AG09319 (cell line): ENCODE measurements around the gene GRIK1.

Experiments
- DNase-seq: peaks from one replicate; pipeline ENCODE4 v3.0.0-alpha.2; 2010; ENCODE audit warnings: low read depth; ENCODE audit errors: extremely low read depth
- TF ChIP-seq, protein P1 (sequence below): IDR thresholded peaks from 2 replicates; pipeline ENCODE4 v1.5.1; 2011; ENCODE audit warnings: low read depth, mild to moderate bottlenecking, inconsistent platforms, low read length, moderate library complexity

Gene GRIK1

DNA sequence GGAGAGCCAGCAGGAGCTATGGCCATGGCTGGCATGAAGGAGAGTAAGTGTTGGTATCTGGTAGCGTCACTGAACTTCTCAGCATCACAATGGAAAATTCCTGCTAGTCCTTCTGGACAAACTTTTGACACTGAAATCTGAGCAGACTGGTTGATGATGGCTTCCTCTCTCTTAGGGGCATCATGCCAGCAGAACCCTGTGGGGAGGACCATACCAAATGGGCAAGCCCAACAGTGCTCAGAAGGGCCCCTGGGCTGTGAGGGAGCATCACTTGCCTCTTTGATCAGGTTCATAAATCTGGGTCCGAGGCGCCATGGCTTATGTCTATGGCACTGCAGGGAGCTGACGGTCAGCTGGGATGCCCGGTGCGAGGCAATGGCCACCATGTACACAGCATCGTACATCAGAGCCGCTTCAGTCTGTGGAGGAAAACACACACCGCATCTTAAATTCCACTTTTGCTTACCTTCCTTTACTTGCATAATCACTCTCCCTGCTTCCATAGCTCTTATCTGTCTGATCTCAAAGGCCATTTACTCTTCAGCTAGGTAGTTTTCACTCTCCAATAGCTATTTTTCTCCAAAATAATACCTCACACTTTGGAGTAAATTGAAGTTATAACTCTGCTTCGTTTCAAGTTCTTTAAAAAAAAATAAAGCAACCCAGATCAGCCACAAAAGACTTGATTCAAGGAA lies 297.1 kb downstream of the GRIK1 start:
- TF ChIP-seq, protein P1, sequence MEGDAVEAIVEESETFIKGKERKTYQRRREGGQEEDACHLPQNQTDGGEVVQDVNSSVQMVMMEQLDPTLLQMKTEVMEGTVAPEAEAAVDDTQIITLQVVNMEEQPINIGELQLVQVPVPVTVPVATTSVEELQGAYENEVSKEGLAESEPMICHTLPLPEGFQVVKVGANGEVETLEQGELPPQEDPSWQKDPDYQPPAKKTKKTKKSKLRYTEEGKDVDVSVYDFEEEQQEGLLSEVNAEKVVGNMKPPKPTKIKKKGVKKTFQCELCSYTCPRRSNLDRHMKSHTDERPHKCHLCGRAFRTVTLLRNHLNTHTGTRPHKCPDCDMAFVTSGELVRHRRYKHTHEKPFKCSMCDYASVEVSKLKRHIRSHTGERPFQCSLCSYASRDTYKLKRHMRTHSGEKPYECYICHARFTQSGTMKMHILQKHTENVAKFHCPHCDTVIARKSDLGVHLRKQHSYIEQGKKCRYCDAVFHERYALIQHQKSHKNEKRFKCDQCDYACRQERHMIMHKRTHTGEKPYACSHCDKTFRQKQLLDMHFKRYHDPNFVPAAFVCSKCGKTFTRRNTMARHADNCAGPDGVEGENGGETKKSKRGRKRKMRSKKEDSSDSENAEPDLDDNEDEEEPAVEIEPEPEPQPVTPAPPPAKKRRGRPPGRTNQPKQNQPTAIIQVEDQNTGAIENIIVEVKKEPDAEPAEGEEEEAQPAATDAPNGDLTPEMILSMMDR = no peak
- DNase-seq = no peak

DNA sequence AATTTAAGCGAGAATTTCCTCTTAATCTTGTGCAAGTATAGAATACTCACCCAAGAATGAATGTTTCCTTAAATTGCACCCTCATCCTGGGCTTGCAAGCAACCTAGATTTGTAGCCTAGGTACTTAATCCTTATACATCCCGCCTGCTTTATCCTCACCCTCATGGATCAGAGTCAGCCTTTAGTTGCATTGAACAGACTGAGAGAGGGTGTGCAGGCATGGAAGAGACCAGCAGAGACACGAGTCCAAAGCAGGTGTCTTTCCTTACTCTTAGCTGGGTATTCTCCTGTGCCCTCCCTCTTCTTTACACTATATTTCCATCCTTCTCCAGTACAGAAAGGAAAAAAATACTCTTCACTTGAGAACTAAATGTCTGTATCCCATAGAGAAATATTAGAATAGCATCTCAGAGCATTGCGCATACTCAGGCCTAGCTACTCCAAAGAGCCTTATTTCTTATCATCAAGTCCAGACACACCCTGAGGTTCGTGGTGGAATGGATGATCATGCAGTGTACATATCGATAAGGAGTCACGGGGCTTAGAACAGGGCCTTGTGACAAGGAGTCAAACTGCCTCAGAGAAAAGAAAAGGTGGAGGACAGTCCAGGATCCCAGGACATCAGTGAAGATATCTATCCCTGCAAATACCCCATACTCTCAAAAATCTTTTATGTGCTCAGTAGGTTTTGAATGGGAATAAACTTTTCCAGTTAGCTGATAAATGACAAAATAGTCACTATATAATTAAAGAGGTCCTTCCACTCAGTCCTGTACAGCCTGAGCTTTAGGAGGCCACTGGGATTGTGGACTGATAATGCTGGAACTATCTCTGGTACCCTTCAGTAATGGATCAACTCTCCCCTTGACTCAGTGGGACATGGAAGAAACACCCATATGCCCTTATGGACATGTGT lies 297.9 kb downstream of the GRIK1 start:
- no peak for DNase-seq
- TF ChIP-seq, protein P1 = no peak

DNA sequence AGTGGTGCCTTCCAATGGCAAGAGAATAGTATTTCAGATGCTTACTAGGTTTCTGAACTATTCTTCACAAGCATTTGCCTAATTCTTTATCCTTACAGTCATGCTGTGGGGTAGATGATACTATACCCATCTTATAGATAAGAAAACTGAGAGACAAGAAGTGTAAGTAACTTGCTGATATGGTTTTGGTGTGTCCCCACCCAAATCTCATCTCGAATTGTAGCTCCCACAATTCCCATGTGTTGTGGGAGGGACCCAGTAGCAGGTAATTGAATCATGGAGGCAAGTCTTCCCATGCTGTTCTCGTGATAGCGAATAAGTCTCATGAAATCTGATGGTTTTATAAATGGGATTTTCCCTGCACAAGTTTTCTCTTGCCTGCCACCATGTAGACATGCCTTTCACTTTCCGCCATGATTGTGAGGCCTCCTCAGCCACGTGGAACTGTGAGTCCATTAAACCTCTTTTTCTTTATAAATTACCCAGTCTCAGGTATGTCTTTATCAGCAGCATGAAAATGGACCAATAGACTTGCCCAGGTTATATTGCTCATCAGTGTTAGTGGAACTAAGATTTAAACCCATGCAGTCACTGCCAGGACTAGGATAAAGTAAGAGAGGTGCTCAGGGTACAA lies 298.7 kb downstream of the GRIK1 start:
- DNase-seq = no peak
- TF ChIP-seq, protein P1 = no peak

DNA sequence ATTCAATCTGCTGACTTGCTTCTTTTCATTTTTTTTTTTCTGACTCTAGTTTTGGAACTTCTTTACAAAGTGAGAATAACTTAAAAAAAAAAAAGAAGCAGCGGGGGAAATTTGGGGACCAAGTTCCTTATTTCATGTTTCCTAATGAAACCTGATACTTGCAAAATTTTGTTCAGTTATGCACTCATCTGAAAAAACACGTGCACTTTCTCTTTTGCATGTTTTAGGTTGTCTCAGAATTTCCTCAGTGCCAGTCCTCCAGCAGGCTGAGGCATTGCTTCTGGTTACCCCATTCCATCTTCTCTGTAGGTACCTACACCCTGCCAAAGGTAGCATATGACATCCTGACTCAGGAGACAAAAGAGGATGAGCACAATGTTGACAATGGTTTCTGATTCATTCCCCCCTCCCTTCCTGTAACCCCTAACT lies 299.7 kb downstream of the GRIK1 start:
- TF ChIP-seq, protein P1 = no peak
- DNase-seq = no peak

DNA sequence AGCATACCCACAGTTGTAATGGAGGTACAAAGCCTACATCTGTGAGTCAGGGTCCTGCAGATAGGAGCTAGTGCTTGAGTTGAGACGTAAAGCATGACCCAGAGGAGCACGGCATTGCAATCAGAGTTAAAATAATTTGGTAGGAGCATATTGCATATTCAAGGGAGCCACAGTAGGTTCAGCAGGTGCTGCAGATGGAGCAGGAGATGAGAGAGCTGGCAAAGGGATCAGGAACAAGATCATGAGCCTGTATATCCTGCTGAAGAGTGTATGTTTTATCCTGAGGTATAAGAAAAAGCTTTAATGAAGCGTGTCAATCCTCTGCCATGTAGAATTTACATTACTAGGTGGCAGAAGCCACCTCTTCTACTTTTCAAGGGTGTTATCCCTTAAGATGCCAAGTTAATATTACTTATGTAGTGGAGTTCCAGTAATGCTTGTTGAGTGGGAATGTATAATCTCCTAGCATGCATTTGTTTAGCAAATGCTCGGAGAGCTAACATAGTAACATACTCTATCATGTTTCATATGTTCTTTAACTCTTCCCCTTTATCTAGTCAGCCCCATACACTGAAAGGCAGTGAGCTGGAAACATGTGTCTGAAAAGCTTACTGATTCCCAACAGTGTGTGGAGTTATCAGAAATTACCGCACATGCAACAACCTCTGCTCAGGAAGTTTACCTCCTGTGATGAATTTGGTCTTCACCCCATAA lies 300.3 kb downstream of the GRIK1 start:
- no peak for DNase-seq
- TF ChIP-seq, protein P1 = no peak

DNA sequence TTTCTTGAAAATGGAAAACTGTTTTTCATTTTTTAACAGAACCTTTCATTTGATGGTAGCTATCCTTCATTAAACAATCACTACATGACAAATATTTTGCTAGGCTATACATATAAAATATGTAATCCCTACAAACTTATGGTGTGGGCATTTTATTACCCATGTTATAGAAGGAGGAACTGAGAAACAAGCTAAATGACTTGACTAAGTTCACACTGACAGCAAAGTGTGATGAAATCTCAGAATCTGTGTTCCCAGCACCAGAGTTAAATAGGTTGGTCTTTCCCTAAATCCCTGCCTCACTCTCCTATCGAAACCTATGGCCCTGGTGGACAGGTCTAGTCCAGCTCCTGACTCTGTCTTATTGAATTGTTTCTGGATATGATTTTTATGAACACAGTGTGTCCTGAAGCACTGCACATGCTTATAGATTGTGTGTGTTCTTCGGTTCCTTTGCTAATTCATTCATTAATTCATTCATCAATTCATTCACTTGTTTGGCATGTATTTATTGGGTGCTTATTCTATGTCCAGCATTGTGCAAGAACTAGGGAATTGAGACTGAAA lies 301.0 kb downstream of the GRIK1 start:
- TF ChIP-seq, protein P1 = no peak
- no peak for DNase-seq
